ENCODE measurements around the gene C12orf43. TPM values are rescaled to one million over a fixed set of nuclear protein-coding genes. Genes with fewer than 3 reads are reported as not detected.
"Not testable (repeated sequence)": the region's sequence is repeated elsewhere in the genome, so short reads cannot be mapped to it uniquely, and the experiment has no call there.

C12orf43 gene
- total RNA-seq, result 10 to 100 TPM; 13.7 to 17.8 TPM

- peak; percentile 92 to 96 for DNase-seq
- Mint-ChIP-seq H3K4me3 (peak within 1 kb of the TSS; percentile 85 to 100), H3K4me1 (ENCODE audit: low read depth) (peaks cover 25% of the 10 kb centered on the region), H3K36me3 (ENCODE audit: insufficient read depth in 2 of 2) (peaks cover 5 to 6% of the 10 kb centered on the region in 2 donors), H3K9me3 (no peaks in the 10 kb centered on the region), H3K27ac (peak within 1 kb of the TSS; percentile 84), H3K27me3 (ENCODE audit: low read depth) (no peaks in the 10 kb centered on the region)
- peak; percentile 97 to 98 for ATAC-seq (replicated peaks in 1 of 2)
Observed at GRCh38 chr12:121015825-121016766, at the start of gene C12orf43. TSS of gene C12orf43 (minus strand) at chr12:121016487. CDS start at chr12:121016474, 13 bp downstream.

GRCh38 chr12:121065345-121065744, 49.1 kb upstream of the C12orf43 start:
- H3K9me3 Mint-ChIP-seq, result no peaks in the 10 kb centered on the region
- ATAC-seq (replicated peaks in 1 of 2) (no peak), DNase-seq (no peak)
- H3K36me3 Mint-ChIP-seq (ENCODE audit: insufficient read depth in 2 of 2), result no peaks in the 10 kb centered on the region
- H3K4me3 Mint-ChIP-seq, result peak overlapping the region in 1 of 2 donors; percentile 37
- peaks cover 17% of the 10 kb centered on the region for H3K4me1 Mint-ChIP-seq (ENCODE audit: low read depth)
- H3K27ac Mint-ChIP-seq, result peak overlapping the region; percentile 42
- no peaks in the 10 kb centered on the region for H3K27me3 Mint-ChIP-seq (ENCODE audit: low read depth)

GRCh38 chr12:121064586-121064985, 48.3 kb upstream of the C12orf43 start:
- H3K27ac Mint-ChIP-seq, DNase-seq, H3K9me3 Mint-ChIP-seq: not testable (repeated sequence)

GRCh38 chr12:121064116-121064515, 47.8 kb upstream of the C12orf43 start:
- Mint-ChIP-seq H3K27me3 (ENCODE audit: low read depth) (no peaks in the 10 kb centered on the region), H3K4me1 (ENCODE audit: low read depth) (peaks cover 29% of the 10 kb centered on the region), H3K27ac (no peak overlapping the region), H3K4me3 (no peak overlapping the region), H3K9me3 (no peaks in the 10 kb centered on the region), H3K36me3 (ENCODE audit: insufficient read depth in 2 of 2) (no peaks in the 10 kb centered on the region)
- ATAC-seq (replicated peaks in 1 of 2) (no peak), DNase-seq (no peak)

More at GRCh38 chr12:121064586-121064985, 48.3 kb upstream of the C12orf43 start:
- H3K27me3 Mint-ChIP-seq (ENCODE audit: low read depth); H3K36me3 Mint-ChIP-seq (ENCODE audit: insufficient read depth in 2 of 2); H3K4me3 Mint-ChIP-seq; ATAC-seq (replicated peaks in 1 of 2): not testable (repeated sequence)
- peaks cover 25% of the 10 kb centered on the region for H3K4me1 Mint-ChIP-seq (ENCODE audit: low read depth)

- Mint-ChIP-seq H3K4me1 (ENCODE audit: low read depth) (peaks cover 30% of the 10 kb centered on the region), H3K36me3 (ENCODE audit: insufficient read depth in 2 of 2) (no peaks in the 10 kb centered on the region), H3K4me3 (no peak overlapping the region), H3K27me3 (ENCODE audit: low read depth) (no peaks in the 10 kb centered on the region), H3K27ac (no peak overlapping the region), H3K9me3 (no peaks in the 10 kb centered on the region)
- DNase-seq (no peak), ATAC-seq (replicated peaks in 1 of 2) (no peak)
Observed at GRCh38 chr12:121062391-121063045, 46.2 kb upstream of the C12orf43 start.

- no peaks in the 10 kb centered on the region for H3K9me3 Mint-ChIP-seq
- no peak for DNase-seq
- no peak overlapping the region for H3K4me3 Mint-ChIP-seq
- H3K27me3 Mint-ChIP-seq (ENCODE audit: low read depth), result no peaks in the 10 kb centered on the region
- H3K36me3 Mint-ChIP-seq (ENCODE audit: insufficient read depth in 2 of 2), result no peaks in the 10 kb centered on the region
- H3K27ac Mint-ChIP-seq, result no peak overlapping the region
- ATAC-seq (replicated peaks in 1 of 2), result no peak
- peaks cover 30% of the 10 kb centered on the region for H3K4me1 Mint-ChIP-seq (ENCODE audit: low read depth)
Observed at GRCh38 chr12:121061831-121062230, 45.5 kb upstream of the C12orf43 start.

GRCh38 chr12:121060149-121061001, 44.1 kb upstream of the C12orf43 start:
- H3K27ac Mint-ChIP-seq, result peak overlapping the region; percentile 97
- H3K36me3 Mint-ChIP-seq (ENCODE audit: insufficient read depth in 2 of 2), result no peaks in the 10 kb centered on the region
- H3K4me3 Mint-ChIP-seq, result peak overlapping the region; percentile 84 to 95
- H3K27me3 Mint-ChIP-seq (ENCODE audit: low read depth), result no peaks in the 10 kb centered on the region
- DNase-seq (peak; percentile 71 to 73), ATAC-seq (replicated peaks in 1 of 2) (peak; percentile 94 to 96)
- peaks cover 27% of the 10 kb centered on the region for H3K4me1 Mint-ChIP-seq (ENCODE audit: low read depth)
- no peaks in the 10 kb centered on the region for H3K9me3 Mint-ChIP-seq

- peak overlapping the region; percentile 84 to 95 for H3K4me3 Mint-ChIP-seq
- no peak for DNase-seq
- H3K36me3 Mint-ChIP-seq (ENCODE audit: insufficient read depth in 2 of 2), result no peaks in the 10 kb centered on the region
- no peaks in the 10 kb centered on the region for H3K9me3 Mint-ChIP-seq
- peak in 1 of 2 donors; percentile 20 for ATAC-seq (replicated peaks in 1 of 2)
- H3K4me1 Mint-ChIP-seq (ENCODE audit: low read depth), result peaks cover 19% of the 10 kb centered on the region
- peak overlapping the region; percentile 97 for H3K27ac Mint-ChIP-seq
- H3K27me3 Mint-ChIP-seq (ENCODE audit: low read depth), result no peaks in the 10 kb centered on the region
Observed at GRCh38 chr12:121059031-121059898, 43.0 kb upstream of the C12orf43 start.

- Mint-ChIP-seq H3K4me3 (no peak overlapping the region), H3K27me3 (ENCODE audit: low read depth) (no peaks in the 10 kb centered on the region), H3K27ac (no peak overlapping the region), H3K9me3 (no peaks in the 10 kb centered on the region), H3K4me1 (ENCODE audit: low read depth) (peaks cover 19% of the 10 kb centered on the region), H3K36me3 (ENCODE audit: insufficient read depth in 2 of 2) (no peaks in the 10 kb centered on the region)
- ATAC-seq (replicated peaks in 1 of 2) (no peak), DNase-seq (no peak)
Observed at GRCh38 chr12:121057794-121058193, 41.5 kb upstream of the C12orf43 start.

- H3K27me3 Mint-ChIP-seq (ENCODE audit: low read depth), result no peaks in the 10 kb centered on the region
- H3K4me1 Mint-ChIP-seq (ENCODE audit: low read depth), result no peaks in the 10 kb centered on the region
- ATAC-seq (replicated peaks in 1 of 2) (no peak), DNase-seq (no peak)
- H3K36me3 Mint-ChIP-seq (ENCODE audit: insufficient read depth in 2 of 2), result no peaks in the 10 kb centered on the region
- no peak overlapping the region for H3K27ac Mint-ChIP-seq
- H3K4me3 Mint-ChIP-seq, result no peak overlapping the region
- no peaks in the 10 kb centered on the region for H3K9me3 Mint-ChIP-seq
Observed at GRCh38 chr12:121053706-121054105, 37.4 kb upstream of the C12orf43 start.

GRCh38 chr12:121050725-121051124, 34.4 kb upstream of the C12orf43 start:
- no peak overlapping the region for H3K4me3 Mint-ChIP-seq
- no peaks in the 10 kb centered on the region for H3K36me3 Mint-ChIP-seq (ENCODE audit: insufficient read depth in 2 of 2)
- H3K27me3 Mint-ChIP-seq (ENCODE audit: low read depth), result no peaks in the 10 kb centered on the region
- DNase-seq (no peak), ATAC-seq (replicated peaks in 1 of 2) (no peak)
- peaks cover 4% of the 10 kb centered on the region for H3K4me1 Mint-ChIP-seq (ENCODE audit: low read depth)
- no peak overlapping the region for H3K27ac Mint-ChIP-seq
- H3K9me3 Mint-ChIP-seq, result no peaks in the 10 kb centered on the region

- H3K4me1 Mint-ChIP-seq (ENCODE audit: low read depth), result peaks cover 19% of the 10 kb centered on the region
- peak overlapping the region in 1 of 2 donors; percentile 61 for H3K4me3 Mint-ChIP-seq
- ATAC-seq (replicated peaks in 1 of 2) (no peak), DNase-seq (no peak)
- H3K36me3 Mint-ChIP-seq (ENCODE audit: insufficient read depth in 2 of 2), result no peaks in the 10 kb centered on the region
- H3K27ac Mint-ChIP-seq, result no peak overlapping the region
- no peaks in the 10 kb centered on the region for H3K9me3 Mint-ChIP-seq
- peaks cover 11% of the 10 kb centered on the region for H3K27me3 Mint-ChIP-seq (ENCODE audit: low read depth)
Observed at GRCh38 chr12:121048442-121048841, 32.2 kb upstream of the C12orf43 start.

Data from activated T-cell treated with anti-CD3 and anti-CD28 coated beads, Interleukin-2, amount 50 U/mL, for 72 hours (primary cell).